BJ (cell line): ENCODE measurements around the gene LRIG1. TPM values are rescaled to one million over a fixed set of nuclear protein-coding genes. Genes with fewer than 3 reads are reported as not detected.

ENCODE experiments used
- CTCF ChIA-PET: fragments of 350-600 bp; formaldehyde crosslinking; extraction: SDS; loops from one replicate; lab custom pipeline; 2021; ENCODE audit warnings: antibody characterized with exemption, inconsistent platforms; lab: Yijun Ruan, JAX
- POLR2A ChIA-PET: fragments of 300-600 bp; sonication (Branson Sonifier 250); formaldehyde crosslinking; extraction: SDS; loops from one replicate; lab custom pipeline; 2021; ENCODE audit warnings: antibody characterized with exemption; lab: Charles Lee
- DNase-seq: peaks from one replicate; pipeline ENCODE4 v3.0.0-alpha.2; 2011; ENCODE audit warnings: low read depth
- H3K27me3 ChIP-seq: 2 replicates; pipeline ENCODE4 v1.6.0; 2011; ENCODE audit warnings: low read length; ENCODE audit not compliant: control insufficient read depth, insufficient read depth
- H3K36me3 ChIP-seq: 2 replicates; pipeline ENCODE4 v1.5.1; 2011; ENCODE audit warnings: low read length; ENCODE audit not compliant: control insufficient read depth, insufficient read depth
- H3K4me3 ChIP-seq: 2 replicates; pipeline ENCODE4 v1.5.1; 2011; ENCODE audit warnings: low read depth, mild to moderate bottlenecking, control low read depth, low read length
- polyA plus RNA-seq: library from polyadenylated mRNA; depleted of rRNA; stranded (reverse); fragments of >200 nt; gene quantifications from 2 replicates; pipeline ENCODE4 v1.2.3, GENCODE V29; 2011
- TF ChIP-seq, protein P1 (sequence below): IDR thresholded peaks from 2 replicates; pipeline ENCODE4 v1.5.1; 2011; ENCODE audit warnings: low read depth, mild to moderate bottlenecking, control low read depth, inconsistent platforms, low read length, moderate library complexity; ENCODE audit not compliant: insufficient read depth

Gene LRIG1
- polyA plus RNA-seq, 1 experiment = 13.0 TPM

DNA sequence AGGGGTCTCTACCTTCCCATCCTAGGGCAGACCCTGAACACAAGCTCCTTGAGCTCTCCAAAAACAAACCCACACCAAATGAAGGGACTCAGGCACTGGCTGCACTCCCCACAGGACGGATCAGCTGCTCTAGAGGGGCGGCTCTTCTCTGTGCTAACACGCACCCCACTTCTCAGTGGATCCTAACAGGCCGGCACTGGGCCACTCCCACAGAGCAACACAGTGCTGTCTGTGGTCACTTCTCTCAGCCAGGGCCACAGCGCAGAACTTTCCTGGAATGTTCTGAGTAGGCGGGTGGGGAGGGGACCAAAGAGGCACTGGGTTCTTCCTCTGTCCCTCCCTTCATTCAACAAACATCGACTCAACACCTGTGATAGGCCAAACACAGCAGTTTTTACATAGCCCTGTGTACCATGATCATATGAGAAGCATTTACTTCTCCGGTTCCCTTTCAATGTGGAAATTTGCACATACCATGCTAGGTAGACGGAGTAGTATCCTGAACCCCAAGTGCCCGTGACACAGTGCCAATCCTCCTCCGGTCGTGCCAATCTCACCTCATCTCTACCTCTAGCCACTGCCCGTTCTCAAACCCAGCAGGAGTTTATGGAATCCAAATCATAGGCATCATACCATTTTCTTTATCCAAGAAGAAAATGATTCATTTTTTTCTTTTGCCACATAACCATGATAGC is 98.1 kb downstream of the LRIG1 start:
- CTCF ChIA-PET = interaction anchor here (1.4 to 7.0 kb wide), 2 partner anchors 413 to 419 kb away, joined by 3 to 61 read pairs; no protein-coding TSS in a partner anchor
- no peak for DNase-seq
- no peaks in the 10 kb centered on the region for H3K27me3 ChIP-seq
- H3K4me3 ChIP-seq = no peak overlapping the region
- POLR2A ChIA-PET = no interaction called here
- TF ChIP-seq, protein P1, sequence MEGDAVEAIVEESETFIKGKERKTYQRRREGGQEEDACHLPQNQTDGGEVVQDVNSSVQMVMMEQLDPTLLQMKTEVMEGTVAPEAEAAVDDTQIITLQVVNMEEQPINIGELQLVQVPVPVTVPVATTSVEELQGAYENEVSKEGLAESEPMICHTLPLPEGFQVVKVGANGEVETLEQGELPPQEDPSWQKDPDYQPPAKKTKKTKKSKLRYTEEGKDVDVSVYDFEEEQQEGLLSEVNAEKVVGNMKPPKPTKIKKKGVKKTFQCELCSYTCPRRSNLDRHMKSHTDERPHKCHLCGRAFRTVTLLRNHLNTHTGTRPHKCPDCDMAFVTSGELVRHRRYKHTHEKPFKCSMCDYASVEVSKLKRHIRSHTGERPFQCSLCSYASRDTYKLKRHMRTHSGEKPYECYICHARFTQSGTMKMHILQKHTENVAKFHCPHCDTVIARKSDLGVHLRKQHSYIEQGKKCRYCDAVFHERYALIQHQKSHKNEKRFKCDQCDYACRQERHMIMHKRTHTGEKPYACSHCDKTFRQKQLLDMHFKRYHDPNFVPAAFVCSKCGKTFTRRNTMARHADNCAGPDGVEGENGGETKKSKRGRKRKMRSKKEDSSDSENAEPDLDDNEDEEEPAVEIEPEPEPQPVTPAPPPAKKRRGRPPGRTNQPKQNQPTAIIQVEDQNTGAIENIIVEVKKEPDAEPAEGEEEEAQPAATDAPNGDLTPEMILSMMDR = no peak
- no peaks in the 10 kb centered on the region for H3K36me3 ChIP-seq

DNA sequence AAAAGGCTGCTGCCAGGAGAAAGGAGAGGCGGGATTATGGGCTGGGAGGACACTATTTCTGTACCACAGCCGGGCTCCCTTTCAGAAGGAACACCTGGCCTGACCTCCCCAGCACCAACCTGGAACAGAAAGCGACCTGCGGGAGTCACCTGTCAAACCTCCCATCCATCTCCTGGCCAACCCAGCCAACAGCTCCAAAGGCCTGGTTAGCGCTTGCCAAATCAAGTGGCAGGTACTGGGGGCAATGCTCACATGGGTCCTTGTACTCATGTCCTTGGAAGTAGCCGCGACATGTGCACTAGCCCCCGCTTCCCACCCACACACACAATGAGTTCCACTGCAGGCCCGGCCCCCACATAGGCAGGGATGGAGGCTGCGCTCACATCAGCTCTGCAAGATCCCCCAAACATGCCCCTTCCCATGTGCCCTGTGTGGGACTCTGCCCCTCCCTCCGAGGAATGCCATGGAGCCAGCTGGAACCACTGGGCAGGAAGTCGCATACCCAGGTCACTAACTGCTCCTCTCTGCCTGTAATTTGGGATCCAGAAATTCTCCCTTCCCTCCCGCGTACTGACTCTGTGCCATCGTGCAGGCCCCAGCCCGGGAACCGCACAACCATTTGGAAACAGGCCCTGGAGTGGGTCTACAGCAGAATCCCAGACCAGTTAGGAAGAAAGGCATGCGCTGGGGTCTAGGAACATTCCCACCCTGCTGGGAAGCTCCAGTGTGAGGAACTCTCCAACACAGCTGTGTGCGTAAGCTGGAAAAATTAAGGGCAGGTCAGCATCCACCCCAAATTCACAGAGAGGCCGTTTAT is 98.9 kb downstream of the LRIG1 start:
- H3K27me3 ChIP-seq = no peaks in the 10 kb centered on the region
- H3K4me3 ChIP-seq = no peak overlapping the region
- CTCF ChIA-PET = interaction anchor here (0.8 to 1.2 kb wide), 4 partner anchors 8 to 414 kb away, joined by 3 to 4 read pairs (median 4); no protein-coding TSS in a partner anchor
- TF ChIP-seq, protein P1 = no peak
- DNase-seq = no peak
- no peaks in the 10 kb centered on the region for H3K36me3 ChIP-seq
- POLR2A ChIA-PET = no interaction called here

DNA sequence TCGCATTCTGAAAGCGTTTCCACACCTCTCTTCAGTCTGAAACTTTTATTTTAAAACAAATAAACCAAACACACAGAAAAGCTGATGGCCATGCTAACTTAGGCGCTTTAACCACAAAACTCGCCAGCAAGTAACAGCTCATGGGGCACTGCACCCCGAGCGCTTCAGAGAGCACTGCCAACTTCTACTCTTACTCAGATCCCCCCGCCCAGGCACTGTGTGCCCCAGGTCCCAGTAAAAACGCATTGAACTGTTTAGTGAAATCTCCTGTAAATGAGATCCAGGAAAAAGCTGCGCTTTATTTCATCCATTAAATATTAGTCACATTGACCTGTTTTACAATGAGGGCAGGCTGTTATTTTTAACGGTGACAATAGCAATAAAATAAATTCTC is 99.7 kb downstream of the LRIG1 start:
- no peaks in the 10 kb centered on the region for H3K36me3 ChIP-seq
- CTCF ChIA-PET = interaction anchor here (0.8 to 1.2 kb wide), 4 partner anchors 9 to 415 kb away, joined by 3 to 4 read pairs (median 4); no protein-coding TSS in a partner anchor
- TF ChIP-seq, protein P1 = no peak
- no peaks in the 10 kb centered on the region for H3K27me3 ChIP-seq
- POLR2A ChIA-PET = no interaction called here
- no peak overlapping the region for H3K4me3 ChIP-seq
- no peak for DNase-seq

DNA sequence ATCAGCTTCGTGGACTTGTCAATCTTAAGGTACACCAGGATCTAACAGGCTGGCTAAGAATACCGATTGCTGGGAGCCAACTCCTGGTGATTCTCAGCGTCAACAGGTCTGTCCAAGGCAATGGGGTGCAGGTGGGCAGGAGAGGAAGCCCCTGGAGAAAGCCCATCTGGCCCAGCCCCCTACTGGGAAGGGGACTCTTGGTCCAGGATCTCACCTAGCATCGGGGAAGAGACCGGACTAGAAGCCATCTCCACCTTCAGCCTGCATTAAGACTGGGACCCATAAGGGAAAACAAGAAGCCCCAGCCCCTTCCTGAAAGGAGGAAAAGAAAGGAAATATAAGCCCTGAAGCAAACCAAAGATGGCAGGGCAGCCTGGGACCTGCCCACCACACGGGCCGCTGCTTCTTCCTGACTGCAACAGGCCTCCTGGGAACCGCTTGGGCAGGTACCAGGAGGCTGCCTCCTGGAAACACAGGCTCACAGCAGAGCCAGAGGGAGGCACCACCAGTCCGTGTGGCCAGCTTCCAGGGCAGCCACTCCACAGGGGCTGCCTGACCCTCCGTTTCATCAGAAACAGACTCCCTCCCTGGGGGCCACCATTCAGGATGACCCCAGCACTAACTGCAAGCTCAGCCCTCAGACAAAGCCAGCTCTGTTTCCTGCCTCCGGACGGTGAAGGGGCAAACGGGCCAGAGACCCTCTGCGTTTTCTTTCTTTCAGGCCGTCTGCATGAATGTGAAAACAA is 100.2 kb downstream of the LRIG1 start:
- no peak overlapping the region for H3K4me3 ChIP-seq
- TF ChIP-seq, protein P1 = no peak
- H3K27me3 ChIP-seq = no peaks in the 10 kb centered on the region
- H3K36me3 ChIP-seq = no peaks in the 10 kb centered on the region; the same call in 1 of the 2 replicates
- ChIA-PET CTCF (interaction anchor here (0.7 to 1.2 kb wide), 4 partner anchors 10 to 416 kb away, joined by 3 to 4 read pairs (median 3); no protein-coding TSS in a partner anchor), POLR2A (no interaction called here)
- no peak for DNase-seq
